Activated B cell treated with CpG ODN at 0.5 μM for 24 hours (primary cell): ENCODE data around the gene FOXP1. TPM values are rescaled to one million over a fixed set of nuclear protein-coding genes. Genes with fewer than 3 reads are reported as not detected.

Source experiments
- ATAC-seq: fragments of 200-7000 bp; cut with Tn5 transposase; one replicate; pipeline ENCODE4 v1.10.0; 2021; ENCODE audit warnings: low read depth, mild to moderate bottlenecking, moderate library complexity
- CTCF ChIA-PET: fragments of 350-600 bp; sonication (Branson Sonifier 250); formaldehyde crosslinking; loops from one replicate; lab custom pipeline; 2021; ENCODE audit warnings: antibody characterized with exemption; lab: Charles Lee
- POLR2A ChIA-PET: fragments of 350-600 bp; sonication (Branson Sonifier 250); formaldehyde crosslinking; loops from one replicate; lab custom pipeline; 2021; ENCODE audit warnings: antibody characterized with exemption; lab: Charles Lee
- DNase-seq: peaks from one replicate; pipeline ENCODE4 v3.0.0; 2022
- H3K27ac Mint-ChIP-seq: one replicate; pipeline ENCODE4 v1.8.0; 2020; ENCODE audit warnings: mixed read lengths
- H3K27me3 Mint-ChIP-seq: one replicate; pipeline ENCODE4 v1.8.0; 2021; ENCODE audit warnings: mixed read lengths
- H3K36me3 Mint-ChIP-seq: one replicate; pipeline ENCODE4 v1.8.0; 2021; ENCODE audit warnings: low read depth, mixed read lengths
- H3K4me1 Mint-ChIP-seq: one replicate; pipeline ENCODE4 v1.8.0; 2021; ENCODE audit warnings: mixed read lengths
- H3K4me3 Mint-ChIP-seq: one replicate; pipeline ENCODE4 v1.8.0; 2020; ENCODE audit warnings: mild to moderate bottlenecking, mixed read lengths
- H3K9me3 Mint-ChIP-seq: one replicate; pipeline ENCODE4 v1.8.0; 2020; ENCODE audit warnings: mixed read lengths
- intact Hi-C: fragments of 100-400 bp; cut with micrococcal nuclease; formaldehyde crosslinking; loops from one replicate; pipeline ENCODE4 v1.15.1; 2024
- total RNA-seq: library from RNA; stranded (reverse); gene quantifications from 2 replicates; pipeline ENCODE4 v1.2.3, GENCODE V29; 2022
- TF ChIP-seq, protein P1 (sequence below): fragments of 200-600 bp; IDR thresholded peaks from one replicate; pipeline ENCODE4 v1.8.0; 2022; ENCODE audit warnings: antibody characterized with exemption, mild to moderate bottlenecking

Gene FOXP1
- total RNA-seq, 1 donor from 2014 or later = 563 TPM

DNA sequence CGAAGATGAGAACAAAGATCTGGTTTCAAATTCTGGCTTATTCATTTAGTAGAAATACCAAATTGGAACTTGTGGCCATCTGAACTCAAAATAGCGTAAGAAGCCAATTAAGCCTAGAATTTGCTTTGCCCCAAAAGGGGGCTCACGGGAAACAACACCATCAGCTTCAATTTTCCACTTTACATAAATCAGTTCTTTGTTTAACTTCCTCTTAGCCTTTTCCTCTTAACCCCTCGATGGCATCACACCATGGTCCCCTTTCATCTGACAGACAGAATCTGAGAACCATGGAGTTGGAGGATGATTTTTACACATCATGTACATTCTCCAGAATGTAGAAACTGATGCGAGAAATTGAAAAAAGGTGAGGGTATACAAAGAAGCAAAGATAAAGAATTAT is 207.0 kb downstream of the FOXP1 start:
- H3K27ac Mint-ChIP-seq = peak overlapping the region; percentile 88
- peak overlapping the region; percentile 15 for H3K4me3 Mint-ChIP-seq
- H3K36me3 Mint-ChIP-seq = no peaks in the 10 kb centered on the region
- DNase-seq (no peak), ATAC-seq (peak; percentile 38)
- ChIA-PET CTCF (no interaction called here), POLR2A (interaction anchor here (0.9 to 2.7 kb wide), 7 partner anchors 12 to 312 kb away, joined by 3 to 14 read pairs (median 7); partner anchors contain the start of gene FOXP1)
- no peaks in the 10 kb centered on the region for H3K9me3 Mint-ChIP-seq
- H3K27me3 Mint-ChIP-seq = no peaks in the 10 kb centered on the region
- peaks cover 80% of the 10 kb centered on the region for H3K4me1 Mint-ChIP-seq
- TF ChIP-seq, protein P1, sequence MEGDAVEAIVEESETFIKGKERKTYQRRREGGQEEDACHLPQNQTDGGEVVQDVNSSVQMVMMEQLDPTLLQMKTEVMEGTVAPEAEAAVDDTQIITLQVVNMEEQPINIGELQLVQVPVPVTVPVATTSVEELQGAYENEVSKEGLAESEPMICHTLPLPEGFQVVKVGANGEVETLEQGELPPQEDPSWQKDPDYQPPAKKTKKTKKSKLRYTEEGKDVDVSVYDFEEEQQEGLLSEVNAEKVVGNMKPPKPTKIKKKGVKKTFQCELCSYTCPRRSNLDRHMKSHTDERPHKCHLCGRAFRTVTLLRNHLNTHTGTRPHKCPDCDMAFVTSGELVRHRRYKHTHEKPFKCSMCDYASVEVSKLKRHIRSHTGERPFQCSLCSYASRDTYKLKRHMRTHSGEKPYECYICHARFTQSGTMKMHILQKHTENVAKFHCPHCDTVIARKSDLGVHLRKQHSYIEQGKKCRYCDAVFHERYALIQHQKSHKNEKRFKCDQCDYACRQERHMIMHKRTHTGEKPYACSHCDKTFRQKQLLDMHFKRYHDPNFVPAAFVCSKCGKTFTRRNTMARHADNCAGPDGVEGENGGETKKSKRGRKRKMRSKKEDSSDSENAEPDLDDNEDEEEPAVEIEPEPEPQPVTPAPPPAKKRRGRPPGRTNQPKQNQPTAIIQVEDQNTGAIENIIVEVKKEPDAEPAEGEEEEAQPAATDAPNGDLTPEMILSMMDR = no peak
- intact Hi-C loops = loop anchor here (2.0 to 5.0 kb wide), 2 partner anchors 14 to 69 kb away; no protein-coding TSS in a partner anchor

DNA sequence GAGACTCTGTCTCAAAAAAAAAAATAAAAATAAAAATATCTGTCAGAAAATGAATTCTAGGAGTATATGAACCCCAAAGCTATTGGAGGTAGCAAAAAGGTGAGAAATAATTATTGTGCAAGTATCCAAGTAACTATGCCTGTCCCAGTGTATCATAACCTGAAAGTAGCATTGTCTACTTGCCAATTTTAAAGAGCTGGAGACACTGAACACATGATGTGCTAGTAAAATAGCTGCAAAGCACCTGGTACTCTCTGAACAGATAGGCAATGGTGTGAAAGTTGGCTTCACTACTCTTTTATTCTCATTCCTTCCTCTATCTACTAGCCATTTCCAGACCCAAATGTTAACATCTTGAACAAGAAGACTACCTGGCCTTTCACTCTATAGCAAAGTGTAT is 208.9 kb downstream of the FOXP1 start:
- Mint-ChIP-seq H3K36me3 (no peaks in the 10 kb centered on the region), H3K27ac (peak overlapping the region; percentile 88), H3K9me3 (no peaks in the 10 kb centered on the region), H3K4me1 (peaks cover 77% of the 10 kb centered on the region), H3K27me3 (no peaks in the 10 kb centered on the region), H3K4me3 (no peak overlapping the region)
- CTCF ChIA-PET = no interaction called here
- no peak for DNase-seq
- POLR2A ChIA-PET = interaction anchor here (0.6 to 1.8 kb wide), 8 partner anchors 9 to 339 kb away, joined by 3 to 6 read pairs (median 4); no protein-coding TSS in a partner anchor
- no peak for ATAC-seq
- intact Hi-C loops = no loop called here
- TF ChIP-seq, protein P1 = no peak

DNA sequence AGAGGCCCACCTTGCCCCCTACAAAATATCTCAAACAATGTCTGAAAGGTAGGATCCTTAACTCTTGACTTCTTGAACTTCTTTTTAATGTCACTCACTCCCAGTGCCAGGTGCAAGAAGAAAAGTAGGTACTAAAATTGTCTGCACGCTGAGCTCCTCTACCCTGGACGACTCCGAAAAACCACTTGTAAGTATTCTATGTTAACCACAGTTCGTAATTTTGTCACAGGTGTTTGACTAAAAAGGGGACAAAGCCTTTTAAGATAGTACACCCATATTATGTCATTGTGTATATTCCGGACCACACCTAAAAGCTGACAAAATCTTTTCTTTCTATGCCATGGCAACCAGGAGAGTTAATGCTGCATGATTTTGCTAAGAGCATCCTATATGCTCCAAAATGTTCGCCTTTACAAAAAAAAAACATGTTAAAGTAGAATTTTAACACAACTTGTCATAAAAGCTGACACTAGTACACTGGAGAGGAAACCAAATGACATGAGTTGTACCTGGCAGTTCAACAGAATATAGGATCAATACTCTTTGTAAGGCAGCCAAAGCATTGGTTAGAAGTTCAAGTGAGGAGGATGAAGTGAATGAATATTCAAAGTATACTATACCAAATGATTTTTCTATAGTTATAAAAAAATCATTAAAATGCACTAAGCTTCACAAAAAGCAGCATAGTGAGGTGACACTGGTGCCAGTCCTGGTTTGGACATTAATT is 210.5 kb downstream of the FOXP1 start:
- DNase-seq (no peak), ATAC-seq (no peak)
- Mint-ChIP-seq H3K36me3 (no peaks in the 10 kb centered on the region), H3K27ac (peak overlapping the region; percentile 27), H3K4me1 (peaks cover 75% of the 10 kb centered on the region), H3K4me3 (no peak overlapping the region), H3K27me3 (no peaks in the 10 kb centered on the region), H3K9me3 (no peaks in the 10 kb centered on the region)
- ChIA-PET CTCF (no interaction called here), POLR2A (interaction anchor here (0.6 to 1.0 kb wide), 3 partner anchors 12 to 152 kb away, joined by 3 read pairs; no protein-coding TSS in a partner anchor)
- TF ChIP-seq, protein P1 = no peak
- intact Hi-C loops = no loop called here

DNA sequence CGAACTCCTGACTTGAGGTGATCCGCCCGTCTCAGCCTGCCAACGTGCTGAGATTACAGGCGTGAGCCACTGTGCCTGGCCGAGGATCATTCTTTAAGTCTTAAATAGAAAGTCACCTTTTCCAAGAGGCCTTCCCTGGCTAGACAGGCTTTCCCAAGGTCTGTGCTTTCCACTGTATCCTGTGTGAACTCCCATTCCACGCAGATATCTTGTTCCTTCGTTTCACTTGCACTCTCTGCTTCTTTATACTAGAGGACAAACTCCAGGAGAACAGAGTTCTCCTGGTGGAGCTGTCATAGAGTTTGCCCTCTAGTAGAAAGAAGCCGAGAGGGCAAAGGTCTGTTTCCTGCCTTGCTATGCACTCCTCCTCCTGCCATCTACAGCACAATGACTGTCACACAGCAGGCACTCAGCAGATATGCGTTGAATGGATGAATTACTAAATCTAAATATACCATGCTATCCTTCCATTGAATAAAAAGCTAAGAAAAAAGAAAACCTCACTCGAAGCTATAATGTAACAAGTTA is 211.2 kb downstream of the FOXP1 start:
- intact Hi-C loops = no loop called here
- ChIA-PET CTCF (no interaction called here), POLR2A (interaction anchor here (0.6 to 1.0 kb wide), 5 partner anchors 11 to 151 kb away, joined by 3 to 5 read pairs (median 3); no protein-coding TSS in a partner anchor)
- H3K9me3 Mint-ChIP-seq = no peaks in the 10 kb centered on the region
- H3K36me3 Mint-ChIP-seq = no peaks in the 10 kb centered on the region
- no peak overlapping the region for H3K27ac Mint-ChIP-seq
- ATAC-seq (no peak), DNase-seq (no peak)
- no peak overlapping the region for H3K4me3 Mint-ChIP-seq
- TF ChIP-seq, protein P1 = no peak
- no peaks in the 10 kb centered on the region for H3K27me3 Mint-ChIP-seq
- peaks cover 71% of the 10 kb centered on the region for H3K4me1 Mint-ChIP-seq

DNA sequence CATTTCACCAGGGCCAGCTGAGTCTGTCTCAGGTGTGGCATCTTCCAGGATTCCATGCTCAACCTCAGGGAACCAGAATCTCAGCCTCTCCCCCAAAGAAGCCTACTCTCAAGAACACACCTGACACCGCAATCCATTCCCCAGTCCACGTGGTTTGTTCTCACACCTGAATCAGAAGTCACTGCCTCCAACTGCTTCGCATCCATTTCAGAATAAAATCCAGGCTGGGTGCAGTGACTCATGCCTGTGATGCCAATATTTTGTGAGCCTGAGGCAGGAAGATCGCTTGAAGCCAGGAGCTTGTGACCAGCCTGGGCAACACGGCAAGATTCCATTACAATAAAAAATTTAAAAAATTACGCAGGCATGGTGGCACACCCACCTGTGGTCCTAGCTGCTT is 212.2 kb downstream of the FOXP1 start:
- H3K4me3 Mint-ChIP-seq = no peak overlapping the region
- ATAC-seq = no peak

More for the DNA sequence above, 212.2 kb downstream of the FOXP1 start:
- DNase-seq = no peak
- intact Hi-C loops = no loop called here
- Mint-ChIP-seq H3K27ac (no peak overlapping the region), H3K27me3 (no peaks in the 10 kb centered on the region), H3K36me3 (no peaks in the 10 kb centered on the region), H3K4me1 (peaks cover 67% of the 10 kb centered on the region), H3K9me3 (no peaks in the 10 kb centered on the region)
- POLR2A ChIA-PET = interaction anchor here (0.6 to 0.7 kb wide), 2 partner anchors 16 to 52 kb away, joined by 3 to 5 read pairs; no protein-coding TSS in a partner anchor
- CTCF ChIA-PET = no interaction called here
- TF ChIP-seq, protein P1 = no peak
